PFSK-1 (cell line): ENCODE measurements around the gene TUBGCP3.

Experiments used
- FOXP2 ChIP-seq: optimal IDR thresholded peaks from 2 replicates; pipeline ENCODE3; 2011; ENCODE audit warnings: borderline replicate concordance, control low read depth, inconsistent platforms; ENCODE audit not compliant: insufficient read depth; ENCODE audit errors: extremely low read length, extremely low read depth
- POLR2AphosphoS5 ChIP-seq: IDR thresholded peaks from 2 replicates; pipeline ENCODE4 v1.6.1; 2012; ENCODE audit warnings: low read depth, mild to moderate bottlenecking, control low read depth, low read length, moderate library complexity
- REST ChIP-seq, 2 experiments: IDR thresholded peaks; 2 replicates each; pipeline versions ENCODE4 v1.6.1 to v1.8.0; 2011 to 2012; ENCODE audit warnings: low read depth in 2 of 2, low read length in 2 of 2, control low read depth in 1 of 2, inconsistent platforms in 1 of 2, mild to moderate bottlenecking in 1 of 2, moderate library complexity in 1 of 2; ENCODE audit not compliant: insufficient read depth in 1 of 2
- SIN3A ChIP-seq: IDR thresholded peaks from 2 replicates; pipeline ENCODE4 v1.6.1; 2012; ENCODE audit warnings: mild to moderate bottlenecking, low read length, moderate library complexity, borderline replicate concordance; ENCODE audit not compliant: insufficient read depth
- TAF1 ChIP-seq: IDR thresholded peaks from 2 replicates; pipeline ENCODE4 v1.6.1; 2012; ENCODE audit warnings: low read length, control low read depth, borderline replicate concordance; ENCODE audit not compliant: insufficient read depth

Gene TUBGCP3

GRCh38 chr13:112622375-112622774 lies 34.4 kb upstream of the TUBGCP3 start:
- TF ChIP-seq REST (IDR thresholded peaks at IDR 0.05; ENCODE audit: insufficient read depth in 1 of 2, low read depth in 2 of 2, low read length in 2 of 2) (no peak), FOXP2 (no peak), SIN3A (no peak), POLR2AphosphoS5 (no peak)

GRCh38 chr13:112619730-112620631 lies 32.0 kb upstream of the TUBGCP3 start:
- TF ChIP-seq SIN3A (no peak), FOXP2 (no peak), REST (IDR thresholded peaks at IDR 0.05; ENCODE audit: insufficient read depth in 1 of 2, low read depth in 2 of 2, low read length in 2 of 2) (no peak), TAF1 (no peak), POLR2AphosphoS5 (no peak)

DNA sequence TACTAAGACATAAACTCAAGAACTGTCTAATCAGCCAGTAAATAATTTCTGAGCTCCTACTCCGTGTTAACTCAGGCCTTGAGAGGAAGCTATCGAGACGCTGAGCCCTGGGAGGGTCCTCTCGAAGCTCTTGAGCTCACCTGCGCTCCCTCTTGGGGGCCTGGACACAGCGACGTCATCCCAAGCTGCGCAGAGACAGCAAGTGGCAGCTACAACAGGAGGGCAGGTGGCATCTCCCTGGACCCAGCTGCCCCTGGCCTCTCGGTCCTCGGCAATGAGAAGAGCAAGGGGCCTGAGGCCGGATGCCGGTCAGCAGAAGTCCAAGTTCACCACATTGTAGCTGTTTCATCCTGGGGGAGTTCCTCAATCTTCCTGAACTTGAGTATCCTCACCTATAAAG lies 30.5 kb upstream of the TUBGCP3 start:
- TF ChIP-seq SIN3A = no peak
- no peak for TF ChIP-seq TAF1
- no peak for TF ChIP-seq FOXP2
- TF ChIP-seq REST (IDR thresholded peaks at IDR 0.05; ENCODE audit: insufficient read depth in 1 of 2, low read depth in 2 of 2, low read length in 2 of 2) = no peak
- TF ChIP-seq POLR2AphosphoS5 = no peak

- TF ChIP-seq FOXP2 (no peak), REST (IDR thresholded peaks at IDR 0.05; ENCODE audit: insufficient read depth in 1 of 2, low read depth in 2 of 2, low read length in 2 of 2) (no peak), POLR2AphosphoS5 (no peak), TAF1 (no peak), SIN3A (no peak)
Observed at GRCh38 chr13:112617754-112618375, 29.9 kb upstream of the TUBGCP3 start.
